GM10847 (cell line): ENCODE measurements around the gene SPOCK1.

Experiments
- POLR2A ChIP-seq: IDR thresholded peaks from 2 replicates; pipeline ENCODE4 v1.6.1; 2011; ENCODE audit not compliant: insufficient read length; ENCODE audit errors: extremely low read depth

The SPOCK1 gene

GRCh38 chr5:137194300-137194699, 304.8 kb downstream of the SPOCK1 start:
- no peak for TF ChIP-seq POLR2A

DNA sequence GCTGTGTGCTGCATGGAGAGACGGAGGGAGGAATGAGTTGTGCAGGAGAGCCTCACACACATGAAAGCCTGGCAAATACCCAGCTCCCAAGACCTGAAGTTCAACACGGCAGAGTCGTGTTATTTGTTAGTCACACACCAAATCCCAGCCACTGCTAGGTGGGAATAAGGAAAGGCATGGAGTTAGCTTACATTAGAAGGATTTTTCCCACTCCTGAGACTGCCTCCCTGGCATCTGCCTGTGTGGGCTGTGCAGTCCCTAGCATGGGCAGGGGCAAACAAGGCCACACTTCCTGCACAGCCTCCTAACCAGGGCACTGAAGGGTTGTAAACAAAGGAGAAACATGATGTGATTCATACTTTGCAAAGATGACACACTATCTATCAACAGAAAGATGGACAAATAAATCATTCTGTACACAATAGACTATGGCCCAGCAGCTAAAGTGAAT, 306.8 kb downstream of the SPOCK1 start:
- TF ChIP-seq POLR2A = no peak

GRCh38 chr5:137191179-137191578, 307.9 kb downstream of the SPOCK1 start:
- TF ChIP-seq POLR2A = no peak

DNA sequence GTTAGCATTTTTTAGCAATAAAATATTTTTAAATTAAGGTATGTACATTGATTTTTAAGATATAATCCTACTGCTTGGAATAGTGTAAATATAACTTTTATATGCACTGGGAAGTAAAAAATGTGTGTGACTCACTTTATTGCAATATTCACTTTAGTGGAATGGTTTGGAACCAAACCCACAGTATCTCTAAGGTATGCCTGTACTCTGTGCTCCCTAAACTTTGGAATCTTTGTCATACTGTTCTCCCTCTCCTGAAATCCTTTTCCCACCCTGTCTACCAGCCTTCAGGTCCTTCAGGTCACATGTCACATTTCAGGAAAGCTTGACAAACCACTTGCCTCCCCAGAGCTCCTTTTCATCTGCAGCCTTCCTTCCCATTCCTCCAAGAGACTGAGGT, 308.7 kb downstream of the SPOCK1 start:
- TF ChIP-seq POLR2A = no peak

GRCh38 chr5:137190031-137190430, 309.1 kb downstream of the SPOCK1 start:
- no peak for TF ChIP-seq POLR2A

DNA sequence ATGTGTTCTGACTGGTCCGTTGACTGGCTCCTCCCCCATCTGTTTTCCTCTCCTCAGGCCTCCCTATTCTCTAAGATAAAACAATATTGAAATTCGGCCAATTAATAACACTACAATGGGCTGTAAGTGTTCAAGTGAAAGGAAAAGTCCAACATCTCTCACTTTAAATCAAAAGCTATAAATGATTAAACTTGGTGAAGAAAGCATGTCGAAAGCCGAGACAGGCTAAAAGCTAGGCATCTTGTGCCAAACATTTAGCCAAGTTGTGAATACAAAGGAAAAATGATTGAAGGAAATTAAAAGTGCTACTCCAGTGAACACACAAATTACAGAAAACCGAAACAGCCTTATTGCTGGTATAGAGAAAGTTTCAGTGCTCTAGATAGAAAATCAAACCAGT, 310.6 kb downstream of the SPOCK1 start:
- no peak for TF ChIP-seq POLR2A

DNA sequence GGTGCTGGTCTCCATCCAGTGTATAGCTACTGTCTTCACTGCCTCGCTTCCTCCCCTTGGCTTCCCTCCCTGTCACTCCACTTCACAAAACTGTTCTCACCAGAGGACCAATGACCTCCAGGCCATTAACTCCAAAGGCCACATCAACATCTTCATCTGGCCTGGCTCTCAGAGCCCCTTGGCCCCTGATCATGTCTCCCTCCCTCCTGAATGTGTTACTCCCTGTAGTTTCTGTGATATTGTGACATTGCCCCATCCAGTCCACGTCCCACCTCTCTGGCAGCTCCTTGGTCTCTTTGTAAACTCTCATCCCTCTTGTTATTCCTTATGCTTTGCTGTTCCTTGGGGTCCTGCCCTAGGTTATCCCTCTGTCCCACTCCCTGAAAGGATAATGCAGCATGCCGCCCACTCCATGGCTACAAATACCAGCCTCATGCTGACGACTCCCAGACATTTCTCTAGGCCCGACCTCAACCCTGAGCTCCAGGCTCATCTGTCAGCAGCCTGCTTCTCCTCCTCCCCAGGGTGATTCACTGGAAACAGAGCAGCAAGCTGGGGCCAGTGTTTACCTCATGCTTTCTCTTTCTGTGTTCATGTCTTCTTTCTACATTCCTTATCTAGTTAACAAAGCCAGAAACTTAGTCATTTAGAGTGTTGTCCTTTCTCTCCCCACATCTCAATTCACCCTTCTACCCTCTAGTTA, 312.2 kb downstream of the SPOCK1 start:
- no peak for TF ChIP-seq POLR2A

DNA sequence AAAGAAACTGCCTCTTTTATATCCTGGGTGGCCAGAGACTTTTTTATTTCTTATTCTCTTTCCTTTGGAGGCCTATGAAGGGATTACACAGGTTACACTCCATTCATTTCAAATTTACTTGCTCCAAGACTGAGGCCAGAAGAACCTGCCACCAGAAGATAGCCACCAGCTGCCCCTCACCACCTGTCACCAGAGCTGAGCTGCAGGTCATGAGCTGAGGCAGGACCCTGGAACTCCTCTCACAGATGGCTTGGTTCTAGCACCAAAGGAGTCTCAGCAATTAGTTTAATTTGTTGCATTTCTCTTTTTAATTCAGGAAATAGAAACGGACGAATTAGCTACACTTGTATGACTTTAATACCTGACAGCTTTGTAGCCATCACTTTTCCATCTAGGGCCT, 313.9 kb downstream of the SPOCK1 start:
- TF ChIP-seq POLR2A = no peak

DNA sequence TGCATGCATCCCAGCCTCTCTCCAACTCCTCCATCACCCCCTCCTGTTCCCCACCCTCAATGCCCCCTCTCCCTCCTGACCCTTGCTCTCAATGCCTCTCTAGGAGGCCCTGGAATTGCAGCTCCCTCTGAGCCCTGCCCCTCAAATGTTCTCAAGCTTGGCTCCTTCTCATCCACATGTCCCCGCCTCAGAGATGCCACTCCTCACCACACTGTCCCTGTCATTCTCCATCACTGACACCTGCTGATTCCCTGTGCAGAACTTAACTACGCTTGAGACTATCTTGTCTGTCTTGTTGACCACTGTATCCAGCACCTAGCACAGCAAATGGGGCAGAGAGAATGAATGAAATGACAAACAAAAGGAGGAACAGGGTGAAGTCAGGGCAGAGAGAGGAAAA, 314.4 kb downstream of the SPOCK1 start:
- no peak for TF ChIP-seq POLR2A

- TF ChIP-seq POLR2A = no peak
Measured at GRCh38 chr5:137182576-137182975, 316.6 kb downstream of the SPOCK1 start.

- no peak for TF ChIP-seq POLR2A
Measured at GRCh38 chr5:137181667-137182066, 317.5 kb downstream of the SPOCK1 start.

GRCh38 chr5:137179203-137179602, 319.9 kb downstream of the SPOCK1 start:
- no peak for TF ChIP-seq POLR2A

DNA sequence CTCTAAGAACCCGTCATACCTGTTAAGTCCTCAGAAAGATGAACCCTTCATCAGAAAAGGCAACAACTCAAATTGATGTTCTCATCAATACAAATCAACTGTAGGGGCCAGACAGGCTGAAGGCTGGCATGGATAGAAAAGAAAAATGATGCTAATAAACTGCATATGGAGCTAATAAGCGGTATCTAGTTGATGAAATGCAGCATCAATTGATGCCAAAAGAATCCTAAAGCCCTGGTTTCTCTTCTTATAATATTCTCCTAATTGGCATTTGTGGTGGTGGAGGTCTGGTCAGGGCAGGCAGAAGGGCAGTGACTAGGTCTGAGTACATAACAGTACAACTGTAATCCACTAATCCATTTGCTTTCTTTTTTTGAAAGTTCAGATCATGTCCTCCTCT, 322.5 kb downstream of the SPOCK1 start:
- TF ChIP-seq POLR2A = no peak

DNA sequence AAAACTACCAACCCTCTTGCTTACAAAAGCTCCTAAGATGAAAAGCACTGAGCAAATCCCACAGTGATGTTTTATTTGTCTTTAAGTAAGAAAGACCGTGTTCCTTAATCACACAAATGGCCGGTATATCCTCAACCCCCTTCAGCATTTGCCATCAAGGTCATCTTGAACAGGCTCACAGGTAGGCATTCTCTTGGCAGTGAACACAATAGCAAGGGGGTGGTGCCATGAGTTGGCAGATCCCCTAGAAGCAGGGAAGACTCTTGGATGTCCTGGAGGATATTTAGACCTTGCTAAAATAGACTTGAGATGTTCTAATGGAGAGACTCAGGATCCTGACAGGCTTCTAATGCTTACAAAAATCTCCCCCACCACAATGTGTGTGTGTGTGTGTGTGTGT, 323.0 kb downstream of the SPOCK1 start:
- TF ChIP-seq POLR2A = no peak

- TF ChIP-seq POLR2A = no peak
Measured at GRCh38 chr5:137174196-137174595, 324.9 kb downstream of the SPOCK1 start.

DNA sequence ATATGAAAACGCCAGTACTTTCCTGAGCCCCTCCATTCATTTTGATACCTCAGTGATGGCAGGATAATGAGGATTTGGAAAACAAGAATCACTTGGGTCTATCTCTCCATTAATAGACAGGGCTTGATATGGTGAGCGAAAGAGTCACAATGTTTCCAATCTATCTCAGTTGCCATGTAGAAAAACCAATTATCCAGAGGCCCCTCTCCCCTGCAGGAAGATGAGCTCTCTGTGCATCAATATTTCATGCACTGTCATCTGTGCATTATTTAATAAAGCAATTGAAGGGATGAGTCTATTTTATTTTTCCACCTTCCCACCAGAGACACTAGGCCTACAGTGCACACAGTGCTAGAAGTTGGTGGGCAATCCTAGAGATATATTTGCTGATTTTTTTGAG, 326.9 kb downstream of the SPOCK1 start:
- TF ChIP-seq POLR2A = no peak

GRCh38 chr5:137167187-137167586, 331.9 kb downstream of the SPOCK1 start:
- TF ChIP-seq POLR2A = no peak
